SK-N-SH (cell line): ENCODE data around the gene FRK. TPM values are rescaled to one million over a fixed set of nuclear protein-coding genes. Genes with fewer than 3 reads are reported as not detected.

Source experiments
- CTCF ChIA-PET: fragments of 300-600, 350-600 bp; formaldehyde crosslinking; extraction: SDS; loops from one replicate; lab custom pipeline; 2021; lab: Yijun Ruan, JAX
- POLR2A ChIA-PET: fragments of 350-600 bp; sonication (Branson Sonifier 250); formaldehyde crosslinking; extraction: SDS; loops from one replicate; lab custom pipeline; 2020; ENCODE audit warnings: antibody characterized with exemption, inconsistent platforms; lab: Yijun Ruan, JAX
- DNase-seq: peaks from one replicate; pipeline ENCODE4 v3.0.0; 2012
- H2AFZ ChIP-seq: fragments of 200-600 bp; sonication (generic); 2 replicates; pipeline ENCODE4 v1.8.1; 2016; ENCODE audit warnings: antibody characterized with exemption, mild to moderate bottlenecking, low read depth
- H3F3A ChIP-seq: fragments of 200-600 bp; sonication (generic); replicated peaks from 2 replicates; pipeline ENCODE3; 2016; ENCODE audit warnings: antibody characterized with exemption, mild to moderate bottlenecking; ENCODE audit not compliant: insufficient read depth
- H3K27ac ChIP-seq, 2 experiments: fragments of 200-500 bp in 1 of 2; fragments of 200-600 bp in 1 of 2; sonication (Bioruptor generic) in 1 of 2; sonication (generic), shearing (Covaris generic) in 1 of 2; 2 replicates each; pipeline versions ENCODE4 v1.5.1 to v1.6.1; 2014 to 2016; ENCODE audit warnings: low read depth in 2 of 2, inconsistent platforms in 1 of 2, low read length in 1 of 2, mild to moderate bottlenecking in 1 of 2, mixed read lengths in 1 of 2
- H3K27me3 ChIP-seq: fragments of 200-600 bp; sonication (generic), shearing (Covaris generic); 2 replicates; pipeline ENCODE4 v1.6.1; 2016; ENCODE audit warnings: mixed run types; ENCODE audit not compliant: insufficient read depth
- H3K36me3 ChIP-seq, 2 experiments: fragments of 200-500 bp in 1 of 2; fragments of 200-600 bp in 1 of 2; sonication (Bioruptor generic) in 1 of 2; sonication (generic) in 1 of 2; replicated peaks in 1 of 2; 2 replicates each; pipeline versions ENCODE3 to v1.5.1; 2014 to 2016; ENCODE audit warnings: low read length in 1 of 2, mild to moderate bottlenecking in 1 of 2; ENCODE audit not compliant: insufficient read depth in 2 of 2, control insufficient read depth in 1 of 2
- H3K4me1 ChIP-seq, 2 experiments: fragments of 200-500 bp in 1 of 2; fragments of 200-600 bp in 1 of 2; sonication (Bioruptor generic) in 1 of 2; sonication (generic), shearing (Covaris generic) in 1 of 2; 2 replicates each; pipeline versions ENCODE4 v1.5.1 to v1.6.1; 2014 to 2016; ENCODE audit warnings: low read depth in 1 of 2, low read length in 1 of 2, mixed run types in 1 of 2; ENCODE audit not compliant: insufficient read depth in 2 of 2, control insufficient read depth in 1 of 2
- H3K4me2 ChIP-seq: fragments of 200-600 bp; sonication (generic), shearing (Covaris generic); 2 replicates; pipeline ENCODE4 v1.6.1; 2017; ENCODE audit warnings: mixed run types
- H3K4me3 ChIP-seq, 2 experiments: fragments of 200-500 bp in 1 of 2; fragments of 200-600 bp in 1 of 2; sonication (Bioruptor generic) in 1 of 2; sonication (generic), shearing (Covaris generic) in 1 of 2; 2 replicates each; pipeline versions ENCODE4 v1.5.1 to v1.8.1; 2014 to 2016; ENCODE audit warnings: low read depth in 2 of 2, inconsistent platforms in 1 of 2, low read length in 1 of 2, mild to moderate bottlenecking in 1 of 2, mixed read lengths in 1 of 2, moderate library complexity in 1 of 2
- H3K79me2 ChIP-seq: fragments of 200-600 bp; sonication (generic); 2 replicates; pipeline ENCODE4 v1.8.1; 2017; ENCODE audit warnings: mild to moderate bottlenecking; ENCODE audit not compliant: insufficient read depth
- H3K9ac ChIP-seq: fragments of 200-600 bp; sonication (generic); 2 replicates; pipeline ENCODE4 v1.6.1; 2017; ENCODE audit warnings: mixed run types
- H3K9me2 ChIP-seq: fragments of 200-600 bp; sonication (generic); 2 replicates; pipeline ENCODE4 v1.6.1; 2017; ENCODE audit warnings: mixed run types
- H3K9me3 ChIP-seq: fragments of 200-600 bp; sonication (generic); 2 replicates; pipeline ENCODE4 v1.6.1; 2017; ENCODE audit warnings: mixed run types, mild to moderate bottlenecking, moderate library complexity
- H4K20me1 ChIP-seq: fragments of 200-600 bp; sonication (generic); 2 replicates; pipeline ENCODE4 v1.6.1; 2017; ENCODE audit warnings: mild to moderate bottlenecking, mixed run types; ENCODE audit not compliant: insufficient read depth
- EP300 ChIP-seq, 2 experiments: IDR thresholded peaks; 2 replicates each; pipeline versions ENCODE4 v1.4.0 to v1.6.1; 2012; ENCODE audit warnings: borderline replicate concordance in 1 of 2, low read depth in 1 of 2, low read length in 1 of 2
- EZH2phosphoT487 ChIP-seq: fragments of 200-600 bp; sonication (generic); IDR thresholded peaks from 2 replicates; pipeline ENCODE4 v1.6.1; 2017; ENCODE audit warnings: low read depth, mixed run types, mild to moderate bottlenecking, antibody characterized with exemption, moderate library complexity, borderline replicate concordance
- FOSL2 ChIP-seq: IDR thresholded peaks from 2 replicates; pipeline ENCODE4 v1.4.0; 2012; ENCODE audit warnings: low read depth, mild to moderate bottlenecking, moderate library complexity, borderline replicate concordance
- FOXJ3 ChIP-seq: sonication (generic); formaldehyde crosslinking; IDR thresholded peaks from 2 replicates; pipeline ENCODE4 v1.5.1; 2020; ENCODE audit warnings: mild to moderate bottlenecking, missing genetic modification reagents
- GABPA ChIP-seq: IDR thresholded peaks from 2 replicates; pipeline ENCODE4 v1.4.0; 2012; ENCODE audit warnings: low read depth, mild to moderate bottlenecking
- NRF1 ChIP-seq: IDR thresholded peaks from 2 replicates; pipeline ENCODE4 v1.6.1; 2012; ENCODE audit warnings: low read depth, mild to moderate bottlenecking, low read length
- POLR2AphosphoS5 ChIP-seq: IDR thresholded peaks from 2 replicates; pipeline ENCODE4 v1.6.1; 2012; ENCODE audit warnings: low read depth, low read length
- RAD21 ChIP-seq: IDR thresholded peaks from 2 replicates; pipeline ENCODE4 v1.6.1; 2012; ENCODE audit warnings: mild to moderate bottlenecking, low read length
- RCOR1 ChIP-seq: fragments of 150-350 bp; IDR thresholded peaks from 2 replicates; pipeline ENCODE4 v1.6.1; 2017; ENCODE audit warnings: antibody characterized with exemption, low read length
- RFX5 ChIP-seq: IDR thresholded peaks from 2 replicates; pipeline ENCODE4 v1.6.1; 2012; ENCODE audit warnings: mild to moderate bottlenecking, improper control_type of control experiment, low read length
- SIN3A ChIP-seq: IDR thresholded peaks from 2 replicates; pipeline ENCODE4 v1.6.1; 2012; ENCODE audit warnings: low read depth, mild to moderate bottlenecking, low read length, moderate library complexity, borderline replicate concordance
- SMC3 ChIP-seq: IDR thresholded peaks from 2 replicates; pipeline ENCODE4 v1.6.1; 2012; ENCODE audit warnings: low read depth, low read length, improper control_type of control experiment
- TAF1 ChIP-seq: IDR thresholded peaks from 2 replicates; pipeline ENCODE4 v1.6.1; 2012; ENCODE audit warnings: low read depth, mild to moderate bottlenecking, low read length, moderate library complexity, borderline replicate concordance
- TEAD4 ChIP-seq: IDR thresholded peaks from 2 replicates; pipeline ENCODE4 v1.4.0; 2012; ENCODE audit warnings: mild to moderate bottlenecking, borderline replicate concordance; ENCODE audit not compliant: insufficient read depth
- WGBS: methylation state at CpG from one replicate; pipeline ENCODE4 v1.1.6; 2017; ENCODE audit warnings: low lambda C conversion rate; 5-methylcytosine and 5-hydroxymethylcytosine counted together
- polyA plus RNA-seq, 3 experiments: library from polyadenylated mRNA; depleted of rRNA; stranded (reverse); fragments of >200 nt; gene quantifications; 2 replicates each; pipeline ENCODE4 v1.2.3, GENCODE V29; 2012
- TF ChIP-seq, protein P1 (sequence below): IDR thresholded peaks from 2 replicates; pipeline ENCODE4; 2012
- TF ChIP-seq, protein P2 (sequence below): fragments of 150-350 bp; IDR thresholded peaks from 2 replicates; pipeline ENCODE4 v1.6.1; 2016; ENCODE audit warnings: mild to moderate bottlenecking, low read depth, low read length

The FRK gene
- polyA plus RNA-seq, 1 of the 3 experiments (the other 2 are of a cell fraction), result under 0.01 TPM

DNA sequence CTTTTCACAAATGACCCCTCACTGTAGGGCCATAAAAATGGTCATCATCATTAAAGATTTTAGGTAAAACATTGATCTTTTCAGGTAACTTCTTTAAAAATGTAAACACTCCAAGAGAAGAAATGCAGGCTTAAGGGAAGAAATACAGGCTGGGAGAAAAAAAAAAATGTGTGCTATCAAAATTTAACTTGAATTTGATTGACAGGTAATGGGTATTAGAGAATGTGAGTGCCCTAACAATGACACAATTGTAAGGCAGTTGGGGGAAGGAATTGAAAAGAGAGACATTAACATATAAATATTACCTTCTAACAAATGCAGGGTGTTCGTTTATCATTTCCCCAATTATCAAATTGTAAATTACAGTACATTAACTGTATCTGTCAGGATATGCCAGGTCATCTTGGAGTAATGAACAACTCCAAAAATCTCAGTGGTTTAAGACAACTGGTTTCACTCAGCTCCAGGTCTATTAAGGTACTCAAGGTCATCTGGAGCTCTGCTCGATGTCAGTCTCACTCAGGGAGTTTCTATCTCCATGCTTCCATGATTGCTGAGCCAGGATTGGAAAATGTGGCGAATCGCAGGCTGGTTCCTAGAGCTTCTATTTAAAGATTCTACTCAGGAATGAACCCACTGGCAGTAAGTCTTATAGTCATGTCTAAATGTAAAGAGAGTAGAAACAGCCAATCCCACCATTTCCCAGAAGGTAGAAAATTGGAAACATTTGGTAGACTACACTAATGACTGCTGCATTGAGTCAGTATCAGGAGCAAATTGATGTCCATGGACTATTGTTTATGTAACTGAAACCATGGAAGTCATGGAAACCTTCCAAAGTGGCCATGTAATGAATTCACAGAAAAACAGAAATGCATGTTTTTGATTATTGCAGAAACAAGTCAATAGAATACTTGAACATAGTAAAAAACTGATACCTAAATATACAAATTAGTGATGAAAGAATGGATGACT lies 55.6 kb downstream of the FRK start:
- no peak overlapping the region for H2AFZ ChIP-seq
- no peaks in the 10 kb centered on the region for H3F3A ChIP-seq
- H3K4me3 ChIP-seq, result no peak overlapping the region
- H3K27ac ChIP-seq, result no peak overlapping the region
- no peak overlapping the region for H3K9ac ChIP-seq
- DNase-seq, result no peak
- H3K79me2 ChIP-seq, result no peaks in the 10 kb centered on the region
- peaks cover 2 to 3% of the 10 kb centered on the region in 2 experiments; a peak in 2 of 4 replicates for H3K4me1 ChIP-seq
- 37% methylated on average over 4 of the region's 4 CpGs for WGBS
- ChIA-PET CTCF (interaction anchor here (0.6 kb wide), 1 partner anchor 671 kb away, joined by 3 read pairs; no protein-coding TSS in a partner anchor), POLR2A (no interaction called here)
- H3K27me3 ChIP-seq, result no peaks in the 10 kb centered on the region
- H4K20me1 ChIP-seq, result no peaks in the 10 kb centered on the region
- no peak overlapping the region for H3K4me2 ChIP-seq
- H3K9me2 ChIP-seq, result no peaks in the 10 kb centered on the region
- TF ChIP-seq FOXJ3, result no peak
- TF ChIP-seq EZH2phosphoT487, result no peak
- TF ChIP-seq NRF1, result no peak
- no peak for TF ChIP-seq TEAD4
- TF ChIP-seq, protein P1, sequence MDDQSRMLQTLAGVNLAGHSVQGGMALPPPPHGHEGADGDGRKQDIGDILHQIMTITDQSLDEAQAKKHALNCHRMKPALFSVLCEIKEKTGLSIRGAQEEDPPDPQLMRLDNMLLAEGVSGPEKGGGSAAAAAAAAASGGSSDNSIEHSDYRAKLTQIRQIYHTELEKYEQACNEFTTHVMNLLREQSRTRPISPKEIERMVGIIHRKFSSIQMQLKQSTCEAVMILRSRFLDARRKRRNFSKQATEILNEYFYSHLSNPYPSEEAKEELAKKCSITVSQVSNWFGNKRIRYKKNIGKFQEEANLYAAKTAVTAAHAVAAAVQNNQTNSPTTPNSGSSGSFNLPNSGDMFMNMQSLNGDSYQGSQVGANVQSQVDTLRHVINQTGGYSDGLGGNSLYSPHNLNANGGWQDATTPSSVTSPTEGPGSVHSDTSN, result no peak
- TF ChIP-seq, protein P2, sequence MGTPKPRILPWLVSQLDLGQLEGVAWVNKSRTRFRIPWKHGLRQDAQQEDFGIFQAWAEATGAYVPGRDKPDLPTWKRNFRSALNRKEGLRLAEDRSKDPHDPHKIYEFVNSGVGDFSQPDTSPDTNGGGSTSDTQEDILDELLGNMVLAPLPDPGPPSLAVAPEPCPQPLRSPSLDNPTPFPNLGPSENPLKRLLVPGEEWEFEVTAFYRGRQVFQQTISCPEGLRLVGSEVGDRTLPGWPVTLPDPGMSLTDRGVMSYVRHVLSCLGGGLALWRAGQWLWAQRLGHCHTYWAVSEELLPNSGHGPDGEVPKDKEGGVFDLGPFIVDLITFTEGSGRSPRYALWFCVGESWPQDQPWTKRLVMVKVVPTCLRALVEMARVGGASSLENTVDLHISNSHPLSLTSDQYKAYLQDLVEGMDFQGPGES, result no peak
- no peak for TF ChIP-seq SIN3A
- no peak for TF ChIP-seq TAF1
- TF ChIP-seq SMC3, result no peak
- TF ChIP-seq RCOR1, result no peak
- TF ChIP-seq GABPA, result no peak
- TF ChIP-seq RAD21, result no peak
- no peak for TF ChIP-seq RFX5
- TF ChIP-seq EP300 (IDR thresholded peaks at IDR 0.05; ENCODE audit: borderline replicate concordance in 1 of 2, low read depth in 1 of 2, low read length in 1 of 2), result no peak
- TF ChIP-seq FOSL2, result no peak
- no peak for TF ChIP-seq POLR2AphosphoS5
- no peaks in the 10 kb centered on the region for H3K9me3 ChIP-seq
- no peaks in the 10 kb centered on the region for H3K36me3 ChIP-seq
